ENCODE results near the gene SPSB1.

GRCh38 chr1:9328715-9329114 is 36.0 kb downstream of the SPSB1 start:
- no peak for TF ChIP-seq CTCF (IDR thresholded peaks at IDR 0.05; ENCODE audit: insufficient read depth, low read length)
- no peak for TF ChIP-seq GABPA (IDR thresholded peaks at IDR 0.05; ENCODE audit: low read depth)
- no peak for TF ChIP-seq POLR2AphosphoS5 (IDR thresholded peaks at IDR 0.05; ENCODE audit: low read depth)
- TF ChIP-seq, protein P1, sequence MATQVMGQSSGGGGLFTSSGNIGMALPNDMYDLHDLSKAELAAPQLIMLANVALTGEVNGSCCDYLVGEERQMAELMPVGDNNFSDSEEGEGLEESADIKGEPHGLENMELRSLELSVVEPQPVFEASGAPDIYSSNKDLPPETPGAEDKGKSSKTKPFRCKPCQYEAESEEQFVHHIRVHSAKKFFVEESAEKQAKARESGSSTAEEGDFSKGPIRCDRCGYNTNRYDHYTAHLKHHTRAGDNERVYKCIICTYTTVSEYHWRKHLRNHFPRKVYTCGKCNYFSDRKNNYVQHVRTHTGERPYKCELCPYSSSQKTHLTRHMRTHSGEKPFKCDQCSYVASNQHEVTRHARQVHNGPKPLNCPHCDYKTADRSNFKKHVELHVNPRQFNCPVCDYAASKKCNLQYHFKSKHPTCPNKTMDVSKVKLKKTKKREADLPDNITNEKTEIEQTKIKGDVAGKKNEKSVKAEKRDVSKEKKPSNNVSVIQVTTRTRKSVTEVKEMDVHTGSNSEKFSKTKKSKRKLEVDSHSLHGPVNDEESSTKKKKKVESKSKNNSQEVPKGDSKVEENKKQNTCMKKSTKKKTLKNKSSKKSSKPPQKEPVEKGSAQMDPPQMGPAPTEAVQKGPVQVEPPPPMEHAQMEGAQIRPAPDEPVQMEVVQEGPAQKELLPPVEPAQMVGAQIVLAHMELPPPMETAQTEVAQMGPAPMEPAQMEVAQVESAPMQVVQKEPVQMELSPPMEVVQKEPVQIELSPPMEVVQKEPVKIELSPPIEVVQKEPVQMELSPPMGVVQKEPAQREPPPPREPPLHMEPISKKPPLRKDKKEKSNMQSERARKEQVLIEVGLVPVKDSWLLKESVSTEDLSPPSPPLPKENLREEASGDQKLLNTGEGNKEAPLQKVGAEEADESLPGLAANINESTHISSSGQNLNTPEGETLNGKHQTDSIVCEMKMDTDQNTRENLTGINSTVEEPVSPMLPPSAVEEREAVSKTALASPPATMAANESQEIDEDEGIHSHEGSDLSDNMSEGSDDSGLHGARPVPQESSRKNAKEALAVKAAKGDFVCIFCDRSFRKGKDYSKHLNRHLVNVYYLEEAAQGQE (IDR thresholded peaks at IDR 0.05; ENCODE audit: insufficient replicate concordance, low read depth): no peak

Measured in HL-60 (cell line).